ENCODE data around the gene CA5A. TPM values are rescaled to one million over a fixed set of nuclear protein-coding genes. Genes with fewer than 3 reads are reported as not detected.

Gene CA5A
- total RNA-seq, 4 donors from 2014 or later: not detected

DNA sequence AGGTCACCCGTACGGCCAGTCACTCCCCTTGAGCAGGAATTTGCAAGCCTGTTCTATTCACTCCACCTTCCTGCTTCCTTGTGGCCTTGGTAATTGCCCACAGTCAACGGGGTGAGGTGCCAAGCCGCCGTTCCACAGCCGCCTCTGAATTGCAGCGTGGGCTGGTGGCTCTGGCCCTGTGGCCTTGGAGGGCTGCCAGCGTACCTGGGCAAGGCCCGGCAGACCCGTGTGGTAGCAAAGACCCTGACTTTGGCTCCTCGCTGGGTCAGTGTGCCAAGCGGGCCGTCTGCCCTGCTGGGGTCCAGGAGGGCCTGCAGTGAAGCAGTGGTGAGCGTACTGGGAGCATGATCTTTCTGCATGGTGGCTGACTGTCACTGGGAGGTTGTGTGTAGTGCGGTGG is 18.5 kb upstream of the CA5A start:
- Histone ChIP-seq H3K4me1 (peaks cover 0 to 3% of the 10 kb centered on the region in 2 donors), H3K27me3 (no peaks in the 10 kb centered on the region), H3K27ac (no peak overlapping the region), H3K4me3 (no peak overlapping the region), H3K36me3 (no peaks in the 10 kb centered on the region), H3K9me3 (no peaks in the 10 kb centered on the region)
- TF ChIP-seq, protein P1, sequence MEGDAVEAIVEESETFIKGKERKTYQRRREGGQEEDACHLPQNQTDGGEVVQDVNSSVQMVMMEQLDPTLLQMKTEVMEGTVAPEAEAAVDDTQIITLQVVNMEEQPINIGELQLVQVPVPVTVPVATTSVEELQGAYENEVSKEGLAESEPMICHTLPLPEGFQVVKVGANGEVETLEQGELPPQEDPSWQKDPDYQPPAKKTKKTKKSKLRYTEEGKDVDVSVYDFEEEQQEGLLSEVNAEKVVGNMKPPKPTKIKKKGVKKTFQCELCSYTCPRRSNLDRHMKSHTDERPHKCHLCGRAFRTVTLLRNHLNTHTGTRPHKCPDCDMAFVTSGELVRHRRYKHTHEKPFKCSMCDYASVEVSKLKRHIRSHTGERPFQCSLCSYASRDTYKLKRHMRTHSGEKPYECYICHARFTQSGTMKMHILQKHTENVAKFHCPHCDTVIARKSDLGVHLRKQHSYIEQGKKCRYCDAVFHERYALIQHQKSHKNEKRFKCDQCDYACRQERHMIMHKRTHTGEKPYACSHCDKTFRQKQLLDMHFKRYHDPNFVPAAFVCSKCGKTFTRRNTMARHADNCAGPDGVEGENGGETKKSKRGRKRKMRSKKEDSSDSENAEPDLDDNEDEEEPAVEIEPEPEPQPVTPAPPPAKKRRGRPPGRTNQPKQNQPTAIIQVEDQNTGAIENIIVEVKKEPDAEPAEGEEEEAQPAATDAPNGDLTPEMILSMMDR (IDR thresholded peaks at IDR 0.05): no peak
- TF ChIP-seq POLR2A (IDR thresholded peaks at IDR 0.05): no peak
- DNase-seq: no peak
- intact Hi-C loops (cut with DNase I; ENCODE audit: low total_unique reads): no loop called here

GRCh38 chr16:87954361-87954760 is 18.0 kb upstream of the CA5A start:
- Histone ChIP-seq H3K36me3 (no peaks in the 10 kb centered on the region), H3K27me3 (no peaks in the 10 kb centered on the region), H3K4me1 (peaks cover 0 to 3% of the 10 kb centered on the region in 2 donors), H3K4me3 (no peak overlapping the region), H3K9me3 (no peaks in the 10 kb centered on the region), H3K27ac (peak overlapping the region in 1 of 2 donors; percentile 46)
- no peak for DNase-seq
- intact Hi-C loops (cut with DNase I; ENCODE audit: low total_unique reads): no loop called here
- TF ChIP-seq, protein P1 (IDR thresholded peaks at IDR 0.05): no peak
- no peak for TF ChIP-seq POLR2A (IDR thresholded peaks at IDR 0.05)

- no peak for TF ChIP-seq POLR2A (IDR thresholded peaks at IDR 0.05)
- TF ChIP-seq, protein P1 (IDR thresholded peaks at IDR 0.05): no peak
- DNase-seq: no peak
- Histone ChIP-seq H3K4me3 (no peak overlapping the region), H3K4me1 (peaks cover 0 to 3% of the 10 kb centered on the region in 2 donors), H3K9me3 (no peaks in the 10 kb centered on the region), H3K27ac (peak overlapping the region; percentile 19 to 46), H3K27me3 (no peaks in the 10 kb centered on the region), H3K36me3 (no peaks in the 10 kb centered on the region)
- intact Hi-C loops (cut with DNase I; ENCODE audit: low total_unique reads): no loop called here
Observed at GRCh38 chr16:87953308-87954215, 17.2 kb upstream of the CA5A start.

DNA sequence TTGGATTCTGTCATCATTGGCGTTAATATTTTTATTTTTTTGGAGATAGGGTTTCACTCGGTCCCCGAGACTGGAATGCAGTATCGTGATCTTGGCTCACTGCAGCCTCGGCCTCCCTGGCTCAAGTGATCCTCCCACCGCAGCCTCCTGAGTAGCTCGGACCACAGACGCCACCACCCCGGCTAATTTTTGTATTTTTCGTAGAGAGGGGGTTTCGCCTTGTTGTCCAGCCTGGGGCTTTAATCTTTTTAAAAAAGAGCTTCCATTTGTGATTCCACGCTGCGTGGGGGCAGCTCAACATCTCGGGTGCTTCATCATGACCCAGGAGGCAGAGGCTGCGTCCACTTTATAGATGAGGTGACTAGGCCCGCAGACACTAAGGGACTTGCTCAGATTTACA is 16.4 kb upstream of the CA5A start:
- DNase-seq: no peak
- intact Hi-C loops (cut with DNase I; ENCODE audit: low total_unique reads): no loop called here
- no peak overlapping the region for H3K4me3 ChIP-seq
- TF ChIP-seq, protein P1 (IDR thresholded peaks at IDR 0.05): no peak
- no peak for TF ChIP-seq POLR2A (IDR thresholded peaks at IDR 0.05)
- no peaks in the 10 kb centered on the region for H3K27me3 ChIP-seq
- H3K36me3 ChIP-seq: no peaks in the 10 kb centered on the region
- H3K4me1 ChIP-seq: peaks cover 0 to 3% of the 10 kb centered on the region in 2 donors
- no peak overlapping the region for H3K27ac ChIP-seq
- no peaks in the 10 kb centered on the region for H3K9me3 ChIP-seq

Measured in uterus (tissue), 4 donors.